Measurements from ENCODE around the gene ITPKB.

GRCh38 chr1:226629896-226630550 is 109.1 kb downstream of the ITPKB start:
- TF ChIP-seq CTCF (IDR thresholded peaks at IDR 0.05) (no peak), POLR2AphosphoS5 (IDR thresholded peaks at IDR 0.05) (no peak), POLR2A (IDR thresholded peaks at IDR 0.05) (no peak)
